ENCODE measurements around the gene CFH.
"Not testable (repeated sequence)": the region's sequence is repeated elsewhere in the genome, so short reads cannot be mapped to it uniquely, and the experiment has no call there.

The CFH gene

DNA sequence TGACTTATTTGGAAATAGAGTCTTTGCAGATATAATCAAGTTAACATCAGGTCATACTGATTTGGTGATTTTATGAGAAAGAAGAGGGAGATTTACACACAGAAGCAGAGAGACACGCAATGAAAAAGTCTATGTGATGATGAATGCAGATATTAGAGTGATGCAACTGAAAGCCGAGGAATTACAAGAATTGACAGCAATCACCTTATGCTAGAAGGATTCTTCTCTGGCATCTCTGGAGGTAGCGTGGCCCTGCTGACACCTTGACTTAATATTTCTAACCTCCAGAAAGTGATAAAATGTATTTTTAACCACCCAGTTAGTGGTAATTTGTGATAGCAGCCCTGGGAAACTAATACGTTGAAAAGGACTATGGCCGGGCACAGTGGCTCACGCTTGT is 14.2 kb upstream of the CFH start:
- TF ChIP-seq, protein P1, sequence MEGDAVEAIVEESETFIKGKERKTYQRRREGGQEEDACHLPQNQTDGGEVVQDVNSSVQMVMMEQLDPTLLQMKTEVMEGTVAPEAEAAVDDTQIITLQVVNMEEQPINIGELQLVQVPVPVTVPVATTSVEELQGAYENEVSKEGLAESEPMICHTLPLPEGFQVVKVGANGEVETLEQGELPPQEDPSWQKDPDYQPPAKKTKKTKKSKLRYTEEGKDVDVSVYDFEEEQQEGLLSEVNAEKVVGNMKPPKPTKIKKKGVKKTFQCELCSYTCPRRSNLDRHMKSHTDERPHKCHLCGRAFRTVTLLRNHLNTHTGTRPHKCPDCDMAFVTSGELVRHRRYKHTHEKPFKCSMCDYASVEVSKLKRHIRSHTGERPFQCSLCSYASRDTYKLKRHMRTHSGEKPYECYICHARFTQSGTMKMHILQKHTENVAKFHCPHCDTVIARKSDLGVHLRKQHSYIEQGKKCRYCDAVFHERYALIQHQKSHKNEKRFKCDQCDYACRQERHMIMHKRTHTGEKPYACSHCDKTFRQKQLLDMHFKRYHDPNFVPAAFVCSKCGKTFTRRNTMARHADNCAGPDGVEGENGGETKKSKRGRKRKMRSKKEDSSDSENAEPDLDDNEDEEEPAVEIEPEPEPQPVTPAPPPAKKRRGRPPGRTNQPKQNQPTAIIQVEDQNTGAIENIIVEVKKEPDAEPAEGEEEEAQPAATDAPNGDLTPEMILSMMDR (IDR thresholded peaks at IDR 0.05; ENCODE audit: poor library complexity, severe bottlenecking): no peak
- no peak overlapping the region for H3K4me3 ChIP-seq (ENCODE audit: severe bottlenecking)
- H3K4me1 ChIP-seq (ENCODE audit: insufficient read depth, poor library complexity, severe bottlenecking): no peaks in the 10 kb centered on the region
- no peak overlapping the region for H3K27ac ChIP-seq (ENCODE audit: poor library complexity, severe bottlenecking)
- DNase-seq (ENCODE audit: low spot score) (no peak), ATAC-seq (ENCODE audit: low read depth) (no peak)
- H3K9me3 ChIP-seq (ENCODE audit: severe bottlenecking): no peaks in the 10 kb centered on the region
- no peaks in the 10 kb centered on the region for H3K36me3 ChIP-seq (ENCODE audit: low read depth)
- H3K27me3 ChIP-seq (ENCODE audit: insufficient read depth, poor library complexity, severe bottlenecking): no peaks in the 10 kb centered on the region

DNA sequence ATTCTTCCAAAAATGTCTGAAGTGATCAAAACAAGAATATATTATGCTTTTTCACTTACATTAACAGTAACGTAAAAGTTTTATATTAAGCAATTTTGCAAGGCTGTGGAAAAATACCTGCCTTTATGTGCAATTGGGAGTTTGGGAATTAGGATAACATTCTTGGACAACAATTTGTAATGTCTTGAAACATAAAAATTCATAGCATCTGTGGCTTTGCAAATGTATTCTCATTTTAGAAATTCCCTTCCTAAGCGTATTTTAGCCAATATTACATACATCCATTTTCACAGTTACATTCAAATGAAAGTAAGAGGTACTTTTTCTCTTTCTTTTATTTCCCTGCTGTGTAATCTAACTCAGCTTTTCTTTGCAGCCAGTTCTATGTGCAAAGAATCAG is 13.4 kb upstream of the CFH start:
- ATAC-seq (ENCODE audit: low read depth) (no peak), DNase-seq (ENCODE audit: low spot score) (no peak)
- TF ChIP-seq, protein P1 (IDR thresholded peaks at IDR 0.05; ENCODE audit: poor library complexity, severe bottlenecking): no peak
- H3K4me3 ChIP-seq (ENCODE audit: severe bottlenecking): no peak overlapping the region
- no peaks in the 10 kb centered on the region for H3K27me3 ChIP-seq (ENCODE audit: insufficient read depth, poor library complexity, severe bottlenecking)
- no peaks in the 10 kb centered on the region for H3K9me3 ChIP-seq (ENCODE audit: severe bottlenecking)
- no peak overlapping the region for H3K27ac ChIP-seq (ENCODE audit: poor library complexity, severe bottlenecking)
- H3K36me3 ChIP-seq (ENCODE audit: low read depth): no peaks in the 10 kb centered on the region
- no peaks in the 10 kb centered on the region for H3K4me1 ChIP-seq (ENCODE audit: insufficient read depth, poor library complexity, severe bottlenecking)

DNA sequence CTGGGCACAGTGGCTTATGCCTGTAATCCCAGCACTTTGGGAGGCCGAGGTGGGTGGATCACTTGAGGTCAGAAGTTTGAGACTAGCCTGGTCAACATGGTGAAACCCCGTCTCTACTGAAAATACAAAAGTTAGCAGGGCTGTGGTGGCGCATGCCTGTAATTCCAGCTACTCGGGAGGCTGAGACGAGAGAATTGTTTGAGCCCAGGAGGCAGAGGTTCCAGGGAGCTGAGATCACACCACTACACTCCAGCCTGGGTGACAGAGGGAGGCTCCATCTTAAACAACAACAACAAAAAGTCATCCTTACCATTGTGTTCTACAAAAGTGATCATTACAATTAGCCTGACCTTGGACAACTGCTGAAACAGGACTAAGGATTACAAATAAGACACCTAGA is 12.6 kb upstream of the CFH start:
- H3K9me3 ChIP-seq (ENCODE audit: severe bottlenecking); DNase-seq (ENCODE audit: low spot score); H3K36me3 ChIP-seq (ENCODE audit: low read depth); H3K4me3 ChIP-seq (ENCODE audit: severe bottlenecking); H3K27ac ChIP-seq (ENCODE audit: poor library complexity, severe bottlenecking); ATAC-seq (ENCODE audit: low read depth); H3K4me1 ChIP-seq (ENCODE audit: insufficient read depth, poor library complexity, severe bottlenecking); H3K27me3 ChIP-seq (ENCODE audit: insufficient read depth, poor library complexity, severe bottlenecking): not testable (repeated sequence)

DNA sequence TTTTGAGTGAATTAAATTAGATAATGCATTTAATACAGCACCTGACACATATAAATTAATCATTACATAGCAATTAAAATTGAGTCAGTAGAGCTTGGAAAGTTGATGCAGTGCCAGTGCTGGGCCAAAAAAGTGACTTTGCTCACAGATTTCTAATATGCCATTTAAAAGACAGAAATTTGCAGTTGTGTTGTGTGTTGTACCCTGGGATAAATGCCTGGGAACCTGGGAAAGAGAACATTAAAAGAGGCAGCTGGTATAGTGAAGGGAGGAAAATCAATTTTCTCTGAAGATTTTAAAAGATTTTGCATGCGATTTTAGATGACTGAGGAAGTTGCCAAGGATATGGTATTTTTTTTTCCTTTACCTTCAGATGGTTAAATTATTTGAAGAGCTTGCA is 10.9 kb upstream of the CFH start:
- no peaks in the 10 kb centered on the region for H3K9me3 ChIP-seq (ENCODE audit: severe bottlenecking)
- no peaks in the 10 kb centered on the region for H3K27me3 ChIP-seq (ENCODE audit: insufficient read depth, poor library complexity, severe bottlenecking)
- no peak overlapping the region for H3K4me3 ChIP-seq (ENCODE audit: severe bottlenecking)
- TF ChIP-seq, protein P1 (IDR thresholded peaks at IDR 0.05; ENCODE audit: poor library complexity, severe bottlenecking): no peak
- ATAC-seq (ENCODE audit: low read depth) (no peak), DNase-seq (ENCODE audit: low spot score) (no peak)
- H3K36me3 ChIP-seq (ENCODE audit: low read depth): no peaks in the 10 kb centered on the region
- no peaks in the 10 kb centered on the region for H3K4me1 ChIP-seq (ENCODE audit: insufficient read depth, poor library complexity, severe bottlenecking)
- H3K27ac ChIP-seq (ENCODE audit: poor library complexity, severe bottlenecking): no peak overlapping the region

DNA sequence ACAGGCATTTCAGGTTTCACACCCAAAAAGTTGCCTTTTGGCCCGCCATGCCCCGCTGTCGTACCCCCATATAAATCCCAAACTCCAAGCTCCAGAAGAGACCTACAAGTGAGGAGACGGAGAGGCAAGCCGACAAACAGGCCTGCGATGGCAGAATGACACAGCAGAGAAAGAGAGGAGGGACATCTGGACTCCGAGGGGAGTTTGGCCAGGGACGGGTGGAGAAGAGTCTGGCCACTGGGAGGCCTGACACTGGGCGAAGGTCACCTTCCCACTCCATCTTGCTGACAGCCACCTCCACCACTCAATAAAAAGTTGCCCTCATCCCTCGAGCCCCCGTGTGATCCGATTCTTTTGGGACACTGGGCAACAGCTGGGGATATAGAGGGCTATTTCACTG is 1.9 kb upstream of the CFH start:
- Histone ChIP-seq H3K4me1 (ENCODE audit: insufficient read depth, poor library complexity, severe bottlenecking) (peaks cover 17% of the 10 kb centered on the region), H3K27me3 (ENCODE audit: insufficient read depth, poor library complexity, severe bottlenecking) (no peaks in the 10 kb centered on the region), H3K9me3 (ENCODE audit: severe bottlenecking) (peaks cover 1% of the 10 kb centered on the region), H3K36me3 (ENCODE audit: low read depth) (no peaks in the 10 kb centered on the region), H3K27ac (ENCODE audit: poor library complexity, severe bottlenecking) (no peak overlapping the region), H3K4me3 (ENCODE audit: severe bottlenecking) (no peak overlapping the region)
- ATAC-seq (ENCODE audit: low read depth) (no peak), DNase-seq (ENCODE audit: low spot score) (peak; percentile 46)
- TF ChIP-seq, protein P1 (IDR thresholded peaks at IDR 0.05; ENCODE audit: poor library complexity, severe bottlenecking): no peak
